ENCODE results near the gene PRDM13. TPM values are rescaled to one million over a fixed set of nuclear protein-coding genes. Genes with fewer than 3 reads are reported as not detected.

PRDM13 gene
- total and polyA plus RNA-seq, 2 of the 13 experiments (the other 11 are each of a cell fraction or from before 2014, with no cell fraction given): not detected

DNA sequence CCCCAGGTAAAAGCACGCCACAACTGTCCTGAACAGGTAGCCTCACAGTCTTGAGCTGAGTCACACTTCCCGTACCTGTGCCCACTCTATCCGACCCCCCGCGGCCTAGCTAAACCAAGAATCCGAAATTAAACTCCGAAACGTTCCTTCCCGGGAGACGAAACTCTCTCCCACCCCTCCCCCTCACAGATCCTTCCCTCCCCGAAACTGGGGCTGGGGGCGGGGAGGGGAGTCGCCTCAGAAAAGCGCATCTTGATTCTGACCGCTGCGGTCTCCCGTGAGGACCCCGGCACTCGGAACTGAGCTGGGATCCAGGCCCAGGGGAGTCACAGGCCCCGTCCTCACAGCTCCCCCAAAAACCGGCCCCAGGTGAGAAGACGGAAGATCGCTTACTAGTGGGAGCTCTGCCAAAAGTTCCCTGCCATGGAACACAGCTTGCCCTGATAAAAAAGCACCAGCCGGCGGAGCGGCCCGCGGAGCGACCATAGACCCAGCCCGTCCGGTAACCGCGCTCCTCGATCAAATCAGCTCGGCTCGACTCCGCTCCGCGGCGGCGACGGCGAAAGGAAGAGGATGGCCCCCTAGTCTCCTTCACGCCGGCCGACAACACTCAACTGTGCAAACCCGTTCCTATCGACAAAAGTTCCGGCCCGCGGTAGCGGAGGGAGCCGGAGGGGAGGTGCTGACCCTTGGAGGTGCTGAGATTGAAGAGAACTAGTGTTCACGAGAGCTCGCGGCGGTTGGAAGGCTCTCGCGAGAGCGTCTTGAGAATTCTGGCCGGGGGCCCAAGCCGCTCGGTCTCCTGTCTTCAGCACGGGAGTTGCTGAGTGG, 38.3 kb upstream of the PRDM13 start, which contains the start of gene CCNC (continued):
- no peak for TF ChIP-seq ZNF282 (IDR thresholded peaks at IDR 0.05; ENCODE audit: partially characterized antibody)
- peak; percentile 61; the same call in 1 of the 2 replicates for TF ChIP-seq PAXIP1 (CRISPR knock-in tag; conservative IDR thresholded peaks at IDR 0.05)
- TF ChIP-seq ZNF614 (CRISPR knock-in tag; IDR thresholded peaks at IDR 0.05; ENCODE audit: borderline replicate concordance): peak; percentile 95
- TF ChIP-seq, protein P1, sequence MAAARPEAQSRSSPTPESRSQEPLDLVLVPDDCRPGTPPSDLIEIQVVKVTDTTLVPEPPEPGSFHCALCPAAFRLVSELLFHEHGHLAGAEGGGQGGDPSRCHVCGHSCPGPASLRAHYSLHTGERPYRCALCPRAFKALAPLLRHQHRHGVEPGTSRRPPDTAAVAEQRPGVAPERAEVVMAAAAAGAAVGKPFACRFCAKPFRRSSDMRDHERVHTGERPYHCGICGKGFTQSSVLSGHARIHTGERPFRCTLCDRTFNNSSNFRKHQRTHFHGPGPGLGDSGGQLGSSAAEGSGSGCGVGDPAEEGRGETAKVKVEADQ (CRISPR knock-in tag; IDR thresholded peaks at IDR 0.05; ENCODE audit: borderline replicate concordance): 0 out of 2 replicates have a peak, but pooled peaks have one; percentile 40
- TF ChIP-seq FOXC1 (CRISPR knock-in tag; IDR thresholded peaks at IDR 0.05; ENCODE audit: borderline replicate concordance): peak; percentile 77
- TF ChIP-seq ZNF672 (CRISPR knock-in tag; IDR thresholded peaks at IDR 0.05): peak; percentile 50; the same call in 1 of the 2 replicates
- TF ChIP-seq ZFX (CRISPR knock-in tag; IDR thresholded peaks at IDR 0.05; ENCODE audit: low read depth): peak; percentile 98
- no peak for TF ChIP-seq ZNF207 (IDR thresholded peaks at IDR 0.05; ENCODE audit: borderline replicate concordance)
- TF ChIP-seq ZNF225 (CRISPR knock-in tag; IDR thresholded peaks at IDR 0.05): peak; percentile 78; the same call in 1 of the 2 replicates
- TF ChIP-seq SNRNP70 (IDR thresholded peaks at IDR 0.05; ENCODE audit: low read depth, low read length): no peak
- TF ChIP-seq ZMYM3 (CRISPR knock-in tag; IDR thresholded peaks at IDR 0.05): peak; percentile 34; the same call in 1 of the 2 replicates
- TF ChIP-seq, protein P2, sequence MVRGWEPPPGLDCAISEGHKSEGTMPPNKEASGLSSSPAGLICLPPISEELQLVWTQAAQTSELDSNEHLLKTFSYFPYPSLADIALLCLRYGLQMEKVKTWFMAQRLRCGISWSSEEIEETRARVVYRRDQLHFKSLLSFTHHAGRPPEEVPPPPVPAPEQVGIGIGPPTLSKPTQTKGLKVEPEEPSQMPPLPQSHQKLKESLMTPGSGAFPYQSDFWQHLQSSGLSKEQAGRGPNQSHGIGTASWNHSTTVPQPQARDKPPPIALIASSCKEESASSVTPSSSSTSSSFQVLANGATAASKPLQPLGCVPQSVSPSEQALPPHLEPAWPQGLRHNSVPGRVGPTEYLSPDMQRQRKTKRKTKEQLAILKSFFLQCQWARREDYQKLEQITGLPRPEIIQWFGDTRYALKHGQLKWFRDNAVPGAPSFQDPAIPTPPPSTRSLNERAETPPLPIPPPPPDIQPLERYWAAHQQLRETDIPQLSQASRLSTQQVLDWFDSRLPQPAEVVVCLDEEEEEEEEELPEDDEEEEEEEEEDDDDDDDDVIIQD (CRISPR knock-in tag; IDR thresholded peaks at IDR 0.05; ENCODE audit: low read depth): peak; percentile 96
- TF ChIP-seq, protein P3, sequence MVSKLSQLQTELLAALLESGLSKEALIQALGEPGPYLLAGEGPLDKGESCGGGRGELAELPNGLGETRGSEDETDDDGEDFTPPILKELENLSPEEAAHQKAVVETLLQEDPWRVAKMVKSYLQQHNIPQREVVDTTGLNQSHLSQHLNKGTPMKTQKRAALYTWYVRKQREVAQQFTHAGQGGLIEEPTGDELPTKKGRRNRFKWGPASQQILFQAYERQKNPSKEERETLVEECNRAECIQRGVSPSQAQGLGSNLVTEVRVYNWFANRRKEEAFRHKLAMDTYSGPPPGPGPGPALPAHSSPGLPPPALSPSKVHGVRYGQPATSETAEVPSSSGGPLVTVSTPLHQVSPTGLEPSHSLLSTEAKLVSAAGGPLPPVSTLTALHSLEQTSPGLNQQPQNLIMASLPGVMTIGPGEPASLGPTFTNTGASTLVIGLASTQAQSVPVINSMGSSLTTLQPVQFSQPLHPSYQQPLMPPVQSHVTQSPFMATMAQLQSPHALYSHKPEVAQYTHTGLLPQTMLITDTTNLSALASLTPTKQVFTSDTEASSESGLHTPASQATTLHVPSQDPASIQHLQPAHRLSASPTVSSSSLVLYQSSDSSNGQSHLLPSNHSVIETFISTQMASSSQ (IDR thresholded peaks at IDR 0.05; ENCODE audit: low read depth): 0 out of 2 replicates have a peak, but pooled peaks have one; percentile 28
- TF ChIP-seq, protein P3 (CRISPR knock-in tag; IDR thresholded peaks at IDR 0.05; ENCODE audit: borderline replicate concordance): peak; percentile 36; the same call in 1 of the 2 replicates
- TF ChIP-seq ZNF639 (CRISPR knock-in tag; conservative IDR thresholded peaks at IDR 0.05): peak; percentile 97
- no peak for TF ChIP-seq FOXP1 (IDR thresholded peaks at IDR 0.05)
- peak; percentile 21; the same call in 1 of the 2 replicates for TF ChIP-seq FOXP1 (CRISPR knock-in tag; IDR thresholded peaks at IDR 0.05)

All from HepG2 (cell line).